K562 (cell line): Measurements from ENCODE around the gene MTHFR. TPM values are rescaled to one million over a fixed set of nuclear protein-coding genes. Genes with fewer than 3 reads are reported as not detected.

Experiments used
- ASH1L ChIP-seq: fragments of 450-650 bp; IDR thresholded peaks from 2 replicates; pipeline ENCODE4 v1.6.1; 2018; ENCODE audit warnings: borderline replicate concordance, mild to moderate bottlenecking, low read depth; ENCODE audit not compliant: partially characterized antibody
- CHD2 ChIP-seq: IDR thresholded peaks from 2 replicates; pipeline ENCODE4 v1.6.1; 2011; ENCODE audit warnings: low read depth, low read length
- ETS1 ChIP-seq: conservative IDR thresholded peaks from 2 replicates; pipeline ENCODE4 v1.6.1; 2011; ENCODE audit warnings: low read depth, mild to moderate bottlenecking, low read length; ENCODE audit not compliant: control insufficient read depth
- JUNB ChIP-seq: fragments of 450-650 bp; formaldehyde crosslinking; conservative IDR thresholded peaks from 2 replicates; pipeline ENCODE4 v1.4.0; 2020; ENCODE audit warnings: mild to moderate bottlenecking
- KAT2B ChIP-seq: IDR thresholded peaks from one replicate; pipeline ENCODE4 v1.6.1; 2012; ENCODE audit warnings: low read depth, mild to moderate bottlenecking, control low read depth, inconsistent platforms, low read length, moderate library complexity
- LEF1 ChIP-seq: fragments of 450-650 bp; IDR thresholded peaks from 2 replicates; pipeline ENCODE4 v1.6.1; 2016; ENCODE audit warnings: mild to moderate bottlenecking
- PHB ChIP-seq: fragments of 250-450 bp; sonication (Bioruptor Pico); IDR thresholded peaks from 2 replicates; pipeline ENCODE4 v1.5.0; 2021
- PHB2 ChIP-seq: fragments of 450-650 bp; IDR thresholded peaks from 2 replicates; pipeline ENCODE4 v1.6.1; 2017; ENCODE audit warnings: low read depth
- PURB ChIP-seq: sonication (generic); formaldehyde crosslinking; IDR thresholded peaks from 2 replicates; pipeline ENCODE4 v1.9.0; 2021; ENCODE audit warnings: low read depth, mild to moderate bottlenecking, missing genetic modification reagents
- SMAD1 ChIP-seq: fragments of 150-350 bp; IDR thresholded peaks from 2 replicates; pipeline ENCODE4 v1.6.1; 2014; ENCODE audit warnings: low read length, low read depth; ENCODE audit not compliant: partially characterized antibody
- XRCC3 ChIP-seq: fragments of 450-650 bp; IDR thresholded peaks from 2 replicates; pipeline ENCODE4 v1.6.1; 2017; ENCODE audit warnings: mild to moderate bottlenecking, moderate library complexity
- ZBTB9 ChIP-seq: fragments of 450-650 bp; formaldehyde crosslinking; IDR thresholded peaks from 2 replicates; pipeline ENCODE4 v1.4.0; 2020; ENCODE audit warnings: mild to moderate bottlenecking, moderate library complexity
- ZNF224 ChIP-seq: sonication (generic); formaldehyde crosslinking; IDR thresholded peaks from 2 replicates; pipeline ENCODE4 v1.8.0; 2022; ENCODE audit warnings: mild to moderate bottlenecking, missing genetic modification reagents
- ZNF277 ChIP-seq: fragments of 250-450 bp; sonication (Bioruptor Pico); IDR thresholded peaks from 2 replicates; pipeline ENCODE4 v1.8.0; 2022; ENCODE audit warnings: inconsistent platforms, mild to moderate bottlenecking, moderate library complexity, borderline replicate concordance
- ZNF408 ChIP-seq: fragments of 250-450 bp; sonication (Bioruptor Pico); IDR thresholded peaks from 2 replicates; pipeline ENCODE4 v1.4.0; 2020; ENCODE audit warnings: low read depth, mild to moderate bottlenecking, moderate library complexity
- ZNF668 ChIP-seq: fragments of 250-450 bp; sonication (Bioruptor Pico); IDR thresholded peaks from 2 replicates; pipeline ENCODE4 v1.8.0; 2022; ENCODE audit warnings: mild to moderate bottlenecking, inconsistent platforms
- polyA plus RNA-seq, 8 experiments: library from polyadenylated mRNA; depleted of rRNA in 4 of 8; stranded (reverse) in 5 of 8; unstranded in 3 of 8; fragments of >200 nt; fragmentation: Nextera tagmentation in 2 of 8; fragmentation: Illumina TruSeq in 1 of 8; extraction: Ambion mirVana in 2 of 8; extraction: Trizol in 1 of 8; gene quantifications; 2 replicates each; pipeline versions ENCODE4 v1.2.1 to v1.2.3, GENCODE V29; 2011 to 2014; ENCODE audit warnings: inconsistent platforms in 1 of 8, missing spikeins in 1 of 8
- total RNA-seq, 7 experiments: library from RNA; depleted of rRNA in 6 of 7; stranded (reverse); fragments of >200 nt in 6 of 7; fragmentation: Illumina TruSeq in 2 of 7; extraction: Trizol in 2 of 7; gene quantifications; 2 replicates each; pipeline versions ENCODE4 v1.2.1 to v1.2.3, GENCODE V29; 2011 to 2021; ENCODE audit warnings: low replicate concordance in 1 of 7
- TF ChIP-seq, protein P1 (sequence below): sonication (generic); formaldehyde crosslinking; IDR thresholded peaks from 2 replicates; pipeline ENCODE4 v1.8.0; 2022; ENCODE audit warnings: mild to moderate bottlenecking, missing genetic modification reagents
- TF ChIP-seq, protein P2 (sequence below): fragments of 200-800 bp; sonication (Bioruptor generic); IDR thresholded peaks from 2 replicates; pipeline ENCODE4 v1.6.1; 2017; ENCODE audit warnings: missing genetic modification characterization, missing compliant biosample characterization

MTHFR gene
- total and polyA plus RNA-seq, 9 of the 15 experiments (the other 6 are each of a cell fraction or from before 2014, with no cell fraction given): 5.0 to 104 (median 62.6) TPM

DNA sequence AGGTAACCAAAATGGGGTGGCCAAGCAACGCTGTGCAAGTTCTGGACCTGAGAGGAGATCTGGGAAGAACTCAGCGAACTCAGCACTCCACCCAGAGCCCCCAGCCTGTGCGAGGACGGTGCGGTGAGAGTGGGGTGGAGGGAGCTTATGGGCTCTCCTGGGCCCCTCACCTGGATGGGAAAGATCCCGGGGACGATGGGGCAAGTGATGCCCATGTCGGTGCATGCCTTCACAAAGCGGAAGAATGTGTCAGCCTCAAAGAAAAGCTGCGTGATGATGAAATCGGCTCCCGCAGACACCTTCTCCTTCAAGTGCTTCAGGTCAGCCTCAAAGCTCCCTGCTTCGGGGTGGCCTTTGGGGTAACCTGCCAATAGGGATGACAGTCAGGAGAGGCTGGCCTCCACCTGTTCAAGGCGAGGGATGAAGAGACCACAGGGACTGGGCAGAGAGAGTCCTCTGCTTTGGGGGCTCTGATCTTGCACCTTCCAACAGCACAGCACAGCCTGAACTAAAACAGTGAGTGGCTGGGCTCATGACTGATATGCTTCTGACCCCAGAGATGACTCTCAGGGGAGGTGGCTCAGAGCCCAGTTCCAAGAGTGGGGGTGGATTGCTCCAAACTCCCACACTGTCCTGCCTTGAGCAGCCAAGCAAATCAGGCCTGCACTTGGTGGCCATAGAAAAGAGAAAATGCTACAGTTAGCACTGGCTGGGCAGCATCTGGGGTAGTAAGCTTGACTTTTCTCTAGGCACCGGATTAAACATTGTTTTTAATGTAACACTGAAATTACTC is 9.5 kb downstream of the MTHFR start (continued):
- TF ChIP-seq, protein P1, sequence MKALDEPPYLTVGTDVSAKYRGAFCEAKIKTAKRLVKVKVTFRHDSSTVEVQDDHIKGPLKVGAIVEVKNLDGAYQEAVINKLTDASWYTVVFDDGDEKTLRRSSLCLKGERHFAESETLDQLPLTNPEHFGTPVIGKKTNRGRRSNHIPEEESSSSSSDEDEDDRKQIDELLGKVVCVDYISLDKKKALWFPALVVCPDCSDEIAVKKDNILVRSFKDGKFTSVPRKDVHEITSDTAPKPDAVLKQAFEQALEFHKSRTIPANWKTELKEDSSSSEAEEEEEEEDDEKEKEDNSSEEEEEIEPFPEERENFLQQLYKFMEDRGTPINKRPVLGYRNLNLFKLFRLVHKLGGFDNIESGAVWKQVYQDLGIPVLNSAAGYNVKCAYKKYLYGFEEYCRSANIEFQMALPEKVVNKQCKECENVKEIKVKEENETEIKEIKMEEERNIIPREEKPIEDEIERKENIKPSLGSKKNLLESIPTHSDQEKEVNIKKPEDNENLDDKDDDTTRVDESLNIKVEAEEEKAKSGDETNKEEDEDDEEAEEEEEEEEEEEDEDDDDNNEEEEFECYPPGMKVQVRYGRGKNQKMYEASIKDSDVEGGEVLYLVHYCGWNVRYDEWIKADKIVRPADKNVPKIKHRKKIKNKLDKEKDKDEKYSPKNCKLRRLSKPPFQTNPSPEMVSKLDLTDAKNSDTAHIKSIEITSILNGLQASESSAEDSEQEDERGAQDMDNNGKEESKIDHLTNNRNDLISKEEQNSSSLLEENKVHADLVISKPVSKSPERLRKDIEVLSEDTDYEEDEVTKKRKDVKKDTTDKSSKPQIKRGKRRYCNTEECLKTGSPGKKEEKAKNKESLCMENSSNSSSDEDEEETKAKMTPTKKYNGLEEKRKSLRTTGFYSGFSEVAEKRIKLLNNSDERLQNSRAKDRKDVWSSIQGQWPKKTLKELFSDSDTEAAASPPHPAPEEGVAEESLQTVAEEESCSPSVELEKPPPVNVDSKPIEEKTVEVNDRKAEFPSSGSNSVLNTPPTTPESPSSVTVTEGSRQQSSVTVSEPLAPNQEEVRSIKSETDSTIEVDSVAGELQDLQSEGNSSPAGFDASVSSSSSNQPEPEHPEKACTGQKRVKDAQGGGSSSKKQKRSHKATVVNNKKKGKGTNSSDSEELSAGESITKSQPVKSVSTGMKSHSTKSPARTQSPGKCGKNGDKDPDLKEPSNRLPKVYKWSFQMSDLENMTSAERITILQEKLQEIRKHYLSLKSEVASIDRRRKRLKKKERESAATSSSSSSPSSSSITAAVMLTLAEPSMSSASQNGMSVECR (CRISPR knock-in tag): no peak; the same call in 1 of the 2 replicates
- TF ChIP-seq ZNF277 (CRISPR knock-in tag) (no peak), PHB (CRISPR knock-in tag) (0 out of 2 replicates have a peak, but pooled peaks have one; percentile 19), XRCC3 (no peak), LEF1 (0 out of 2 replicates have a peak, but pooled peaks have one; percentile 33), SMAD1 (no peak), ZBTB9 (peak; percentile 62; the same call in 1 of the 2 replicates), ZNF224 (no peak), ZNF408 (CRISPR knock-in tag) (no peak), PURB (no peak), PHB2 (no peak), ZNF668 (CRISPR knock-in tag) (no peak; the same call in 1 of the 2 replicates), JUNB (CRISPR knock-in tag) (no peak), ETS1 (no peak), KAT2B (no peak), CHD2 (0 out of 2 replicates have a peak, but pooled peaks have one; percentile 29), ASH1L (no peak)
- TF ChIP-seq, protein P2, sequence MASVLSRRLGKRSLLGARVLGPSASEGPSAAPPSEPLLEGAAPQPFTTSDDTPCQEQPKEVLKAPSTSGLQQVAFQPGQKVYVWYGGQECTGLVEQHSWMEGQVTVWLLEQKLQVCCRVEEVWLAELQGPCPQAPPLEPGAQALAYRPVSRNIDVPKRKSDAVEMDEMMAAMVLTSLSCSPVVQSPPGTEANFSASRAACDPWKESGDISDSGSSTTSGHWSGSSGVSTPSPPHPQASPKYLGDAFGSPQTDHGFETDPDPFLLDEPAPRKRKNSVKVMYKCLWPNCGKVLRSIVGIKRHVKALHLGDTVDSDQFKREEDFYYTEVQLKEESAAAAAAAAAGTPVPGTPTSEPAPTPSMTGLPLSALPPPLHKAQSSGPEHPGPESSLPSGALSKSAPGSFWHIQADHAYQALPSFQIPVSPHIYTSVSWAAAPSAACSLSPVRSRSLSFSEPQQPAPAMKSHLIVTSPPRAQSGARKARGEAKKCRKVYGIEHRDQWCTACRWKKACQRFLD (CRISPR knock-in tag): no peak
